Vagina (tissue), 2 donors: ENCODE results near the gene LRRC10B. TPM values are rescaled to one million over a fixed set of nuclear protein-coding genes. Genes with fewer than 3 reads are reported as not detected.

Source experiments
- DNase-seq, 2 donors: peaks; one replicate each; pipeline ENCODE4 v3.0.0-alpha.2; 2017; ENCODE audit errors: extremely low spot score in 2 of 2
- H3K27ac ChIP-seq: fragments of 200-600 bp; sonication (generic); one replicate; pipeline ENCODE4 v1.5.1; 2019
- H3K27me3 ChIP-seq: fragments of 200-600 bp; sonication (generic); one replicate; pipeline ENCODE4 v1.5.1; 2019
- H3K36me3 ChIP-seq, 2 donors: fragments of 200-600 bp; sonication (generic); one replicate each; pipeline ENCODE4 v1.5.1; 2017 to 2019
- H3K4me1 ChIP-seq: fragments of 200-600 bp; sonication (generic); one replicate; pipeline ENCODE4 v1.5.1; 2019
- H3K4me3 ChIP-seq, 2 donors: fragments of 200-600 bp; sonication (generic); 1 replicate in 1 of 2; 2 replicates in 1 of 2; pipeline ENCODE4 v1.5.1; 2016 to 2019
- H3K9me3 ChIP-seq: fragments of 200-600 bp; sonication (generic); one replicate; pipeline ENCODE4 v1.5.1; 2019
- POLR2A ChIP-seq, 2 donors: fragments of 450-650 bp; IDR thresholded peaks; one replicate each; pipeline ENCODE4 v1.6.1; 2017; ENCODE audit warnings: antibody characterized with exemption in 2 of 2, mild to moderate bottlenecking in 2 of 2, moderate library complexity in 2 of 2
- POLR2AphosphoS5 ChIP-seq, 2 donors: sonication (generic); formaldehyde crosslinking; IDR thresholded peaks; one replicate each; pipeline ENCODE4 v1.9.0; 2017; ENCODE audit warnings: antibody characterized with exemption in 2 of 2, mild to moderate bottlenecking in 2 of 2, low read depth in 1 of 2; ENCODE audit not compliant: insufficient read depth in 1 of 2
- intact Hi-C: fragments of 100-400 bp; cut with DNase I; formaldehyde crosslinking; loops from one replicate; pipeline ENCODE4 v1.15.1; 2023
- total RNA-seq: library from RNA; depleted of rRNA; stranded (reverse); fragments of >200 nt; gene quantifications from one replicate; pipeline ENCODE4 v1.2.3, GENCODE V29; 2016
- TF ChIP-seq, protein P1 (sequence below), 3 experiments: fragments of 450-650 bp in 2 of 3; fragments of 200-600 bp in 1 of 3; sonication (generic) in 1 of 3; IDR thresholded peaks; one replicate each; pipeline ENCODE4 v1.5.1; 2017 to 2019; ENCODE audit warnings: antibody characterized with exemption in 3 of 3, mild to moderate bottlenecking in 2 of 3, moderate library complexity in 2 of 3

LRRC10B gene
- total RNA-seq, 1 donor from 2014 or later: 0.74 TPM

DNA sequence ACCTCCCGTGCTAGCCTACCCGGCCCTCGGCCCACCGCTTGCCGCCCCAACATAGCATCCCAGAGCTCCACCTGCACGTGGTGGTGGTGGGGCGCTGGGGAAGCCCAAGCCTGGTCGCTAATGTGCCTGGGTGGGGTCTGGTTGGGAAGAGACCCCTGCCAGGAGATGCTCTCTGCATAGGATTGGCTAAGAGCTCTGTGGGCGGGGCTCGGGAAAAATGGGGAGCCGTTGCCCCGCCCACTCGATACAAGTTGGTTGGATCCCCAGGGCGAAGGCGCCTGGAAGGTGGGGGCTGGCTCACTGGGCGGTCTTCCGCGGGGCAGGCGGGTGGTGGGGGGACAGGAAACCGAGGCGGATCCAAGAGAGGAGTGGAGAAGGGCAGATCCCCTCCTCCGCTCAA, 7.6 kb downstream of the LRRC10B start:
- DNase-seq: no peak
- H3K27me3 ChIP-seq: no peaks in the 10 kb centered on the region
- no peak for TF ChIP-seq POLR2AphosphoS5 (IDR thresholded peaks at IDR 0.05; ENCODE audit: insufficient read depth in 1 of 2, low read depth in 1 of 2)
- TF ChIP-seq, protein P1, sequence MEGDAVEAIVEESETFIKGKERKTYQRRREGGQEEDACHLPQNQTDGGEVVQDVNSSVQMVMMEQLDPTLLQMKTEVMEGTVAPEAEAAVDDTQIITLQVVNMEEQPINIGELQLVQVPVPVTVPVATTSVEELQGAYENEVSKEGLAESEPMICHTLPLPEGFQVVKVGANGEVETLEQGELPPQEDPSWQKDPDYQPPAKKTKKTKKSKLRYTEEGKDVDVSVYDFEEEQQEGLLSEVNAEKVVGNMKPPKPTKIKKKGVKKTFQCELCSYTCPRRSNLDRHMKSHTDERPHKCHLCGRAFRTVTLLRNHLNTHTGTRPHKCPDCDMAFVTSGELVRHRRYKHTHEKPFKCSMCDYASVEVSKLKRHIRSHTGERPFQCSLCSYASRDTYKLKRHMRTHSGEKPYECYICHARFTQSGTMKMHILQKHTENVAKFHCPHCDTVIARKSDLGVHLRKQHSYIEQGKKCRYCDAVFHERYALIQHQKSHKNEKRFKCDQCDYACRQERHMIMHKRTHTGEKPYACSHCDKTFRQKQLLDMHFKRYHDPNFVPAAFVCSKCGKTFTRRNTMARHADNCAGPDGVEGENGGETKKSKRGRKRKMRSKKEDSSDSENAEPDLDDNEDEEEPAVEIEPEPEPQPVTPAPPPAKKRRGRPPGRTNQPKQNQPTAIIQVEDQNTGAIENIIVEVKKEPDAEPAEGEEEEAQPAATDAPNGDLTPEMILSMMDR (IDR thresholded peaks at IDR 0.05): no peak
- TF ChIP-seq POLR2A (IDR thresholded peaks at IDR 0.05): no peak
- no peaks in the 10 kb centered on the region for H3K9me3 ChIP-seq
- H3K4me1 ChIP-seq: peaks cover 7% of the 10 kb centered on the region
- no peak overlapping the region for H3K27ac ChIP-seq
- H3K4me3 ChIP-seq: peak overlapping the region; percentile 7 to 24
- no peaks in the 10 kb centered on the region for H3K36me3 ChIP-seq
- intact Hi-C loops: loop anchor here (5.0 to 10.0 kb wide), 2 partner anchors 34 to 71 kb away; a partner anchor contains a TSS

DNA sequence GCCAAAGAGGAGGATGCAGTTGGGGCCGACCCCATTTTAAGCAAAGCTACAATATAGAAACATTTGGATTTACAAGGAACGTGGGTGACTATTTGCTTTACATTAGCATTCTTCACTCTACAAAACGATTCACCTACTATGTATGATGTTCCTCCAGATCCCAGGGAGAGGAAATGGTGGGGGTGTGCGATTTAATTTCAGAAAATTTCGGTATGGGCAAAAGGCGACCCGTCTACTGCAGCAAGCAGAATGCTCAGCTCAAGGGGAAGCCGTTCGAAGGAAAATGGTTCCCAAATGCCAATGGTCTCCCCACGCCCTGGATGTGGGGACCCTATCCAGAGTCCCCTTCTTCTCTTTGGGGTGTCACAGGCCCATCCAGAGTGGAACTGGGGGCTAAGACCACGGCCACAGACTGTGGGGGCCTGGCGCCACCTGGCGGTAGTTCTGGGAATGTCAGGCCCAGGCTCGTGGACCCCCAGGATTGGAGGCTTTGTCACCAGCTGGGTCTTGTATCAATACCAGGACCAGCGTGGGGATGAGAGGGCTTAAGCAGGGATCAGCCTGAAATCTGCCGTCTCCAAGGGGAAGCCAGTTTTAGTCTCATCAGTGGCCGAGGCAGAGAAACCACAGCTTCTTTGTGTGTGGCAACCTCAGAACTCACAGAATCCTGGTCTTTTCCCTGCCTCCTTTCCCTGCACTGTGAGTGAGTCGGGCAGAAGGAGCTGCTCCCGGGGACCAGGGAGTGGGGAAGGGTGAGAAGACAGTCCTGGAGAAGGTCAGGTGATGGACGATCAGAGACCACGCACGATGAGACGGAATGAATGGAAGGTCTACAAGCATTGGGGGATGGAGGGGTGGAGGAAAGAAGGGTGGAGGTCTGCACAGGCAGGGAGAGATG, 8.4 kb downstream of the LRRC10B start:
- Histone ChIP-seq H3K27me3 (no peaks in the 10 kb centered on the region), H3K4me3 (peak overlapping the region; percentile 7 to 24), H3K36me3 (no peaks in the 10 kb centered on the region), H3K9me3 (no peaks in the 10 kb centered on the region), H3K4me1 (peaks cover 7% of the 10 kb centered on the region), H3K27ac (no peak overlapping the region)
- DNase-seq: no peak
- TF ChIP-seq, protein P1 (IDR thresholded peaks at IDR 0.05): peak; percentile 82 to 98 (median 97)
- TF ChIP-seq POLR2AphosphoS5 (IDR thresholded peaks at IDR 0.05; ENCODE audit: insufficient read depth in 1 of 2, low read depth in 1 of 2): no peak
- intact Hi-C loops: loop anchor here (5.0 to 10.0 kb wide), 2 partner anchors 35 to 72 kb away; a partner anchor contains a TSS

DNA sequence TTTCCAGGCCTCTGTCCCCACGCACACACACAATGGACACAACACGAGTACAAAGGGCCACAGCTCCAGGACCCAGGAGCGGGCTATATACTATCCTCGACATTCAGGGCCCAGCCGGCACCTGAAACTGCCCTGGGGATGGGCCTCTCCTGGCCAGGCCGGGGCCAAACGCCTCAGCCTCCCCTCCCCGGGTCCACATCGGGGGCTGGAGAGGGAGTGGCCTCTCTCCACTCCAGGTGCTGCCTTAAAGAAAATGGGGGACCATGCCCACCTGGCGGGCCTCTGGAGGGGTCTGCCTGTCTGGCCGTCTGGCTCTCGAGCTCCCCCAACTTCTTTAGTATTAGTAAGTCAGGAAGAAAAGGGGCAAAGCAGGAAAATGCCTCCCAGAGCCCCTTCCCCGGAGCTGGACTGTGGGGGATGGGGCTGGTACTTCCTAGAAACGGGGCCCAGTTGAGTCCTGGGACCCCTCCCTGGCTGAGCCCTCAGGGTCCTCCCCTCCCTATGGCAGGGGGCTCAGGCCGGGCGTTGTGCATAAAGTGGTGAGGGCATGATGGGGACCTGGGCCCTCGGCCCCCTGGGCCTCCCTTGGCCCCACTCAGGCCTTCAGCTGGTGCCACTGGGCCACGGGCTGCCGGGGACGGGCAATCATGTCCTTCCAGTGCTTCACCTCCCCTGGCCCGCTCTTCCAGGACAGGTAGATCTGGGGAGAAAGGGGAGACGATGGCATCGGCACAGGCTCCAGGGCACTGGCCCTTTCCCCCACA, 9.7 kb downstream of the LRRC10B start:
- Histone ChIP-seq H3K9me3 (no peaks in the 10 kb centered on the region), H3K27me3 (no peaks in the 10 kb centered on the region)
- intact Hi-C loops: loop anchor here (5.0 to 10.0 kb wide), 2 partner anchors 36 to 73 kb away; a partner anchor contains a TSS

DNA sequence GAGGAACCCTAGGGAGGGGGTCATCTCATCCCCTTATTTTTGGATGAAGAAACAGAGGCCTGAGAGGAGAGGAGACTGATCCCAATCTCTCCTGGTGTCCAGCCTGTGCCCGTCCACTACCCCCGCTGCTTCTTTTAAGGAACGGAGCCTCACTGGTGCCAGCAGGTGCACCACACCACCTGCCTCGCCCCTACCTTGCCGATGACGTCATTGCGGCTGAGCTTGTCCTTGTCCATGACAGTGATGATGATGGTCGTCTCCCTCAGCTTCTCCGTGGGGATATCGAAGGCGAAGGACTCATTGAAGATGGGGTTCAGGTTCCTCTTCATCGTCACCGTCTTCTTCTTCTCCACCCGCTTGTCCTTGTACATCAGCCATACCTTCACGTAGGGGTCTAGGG, 14.3 kb downstream of the LRRC10B start:
- TF ChIP-seq POLR2A (IDR thresholded peaks at IDR 0.05) (no peak), POLR2AphosphoS5 (IDR thresholded peaks at IDR 0.05; ENCODE audit: insufficient read depth in 1 of 2, low read depth in 1 of 2) (no peak)
- TF ChIP-seq, protein P1 (IDR thresholded peaks at IDR 0.05): no peak
- intact Hi-C loops: no loop called here
- Histone ChIP-seq H3K27me3 (no peaks in the 10 kb centered on the region), H3K36me3 (no peaks in the 10 kb centered on the region), H3K9me3 (no peaks in the 10 kb centered on the region), H3K4me3 (no peak overlapping the region), H3K27ac (no peak overlapping the region), H3K4me1 (no peaks in the 10 kb centered on the region)
- DNase-seq: no peak

More for the DNA sequence above, 9.7 kb downstream of the LRRC10B start:
- peaks cover 7% of the 10 kb centered on the region for H3K4me1 ChIP-seq
- no peak overlapping the region for H3K27ac ChIP-seq
- H3K4me3 ChIP-seq: no peak overlapping the region
- DNase-seq: no peak
- no peaks in the 10 kb centered on the region for H3K36me3 ChIP-seq
- no peak for TF ChIP-seq POLR2A (IDR thresholded peaks at IDR 0.05)
- TF ChIP-seq POLR2AphosphoS5 (IDR thresholded peaks at IDR 0.05; ENCODE audit: insufficient read depth in 1 of 2, low read depth in 1 of 2): no peak
- TF ChIP-seq, protein P1 (IDR thresholded peaks at IDR 0.05): no peak
